Head of caudate nucleus (tissue), 42 donors: Measurements from ENCODE around the gene KCNK5.
A peak's percentile ranks its signal among the peaks of the same experiment; 100 is the strongest.

ENCODE experiments used
- DNase-seq, 42 donors: peaks; one replicate each; pipeline versions ENCODE4 v3.0.0 to v3.0.0-alpha.2; 2020 to 2021; ENCODE audit warnings: mixed read lengths in 7 of 42
- intact Hi-C: fragments of 100-400 bp; cut with DNase I; formaldehyde crosslinking; loops from one replicate; pipeline ENCODE4 v1.15.0; 2022

The KCNK5 gene

DNA sequence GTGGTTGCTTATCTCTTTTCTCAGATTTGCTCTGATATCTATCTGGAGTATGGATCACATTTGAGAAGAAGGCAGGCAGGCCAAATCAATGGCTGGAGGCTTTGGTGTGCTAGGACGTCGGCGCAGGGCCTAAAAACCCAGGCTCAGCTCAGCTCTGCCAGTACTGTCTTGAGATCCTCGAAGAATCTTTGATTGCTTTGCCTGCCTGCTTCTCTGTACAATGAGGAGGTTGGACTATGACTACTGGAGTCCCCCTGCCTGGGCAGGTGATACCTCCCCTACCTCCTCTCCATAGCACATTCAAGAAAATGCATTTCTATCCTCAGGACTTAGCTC is 25.1 kb downstream of the KCNK5 start:
- intact Hi-C loops: no loop called here
- DNase-seq: no peak

DNA sequence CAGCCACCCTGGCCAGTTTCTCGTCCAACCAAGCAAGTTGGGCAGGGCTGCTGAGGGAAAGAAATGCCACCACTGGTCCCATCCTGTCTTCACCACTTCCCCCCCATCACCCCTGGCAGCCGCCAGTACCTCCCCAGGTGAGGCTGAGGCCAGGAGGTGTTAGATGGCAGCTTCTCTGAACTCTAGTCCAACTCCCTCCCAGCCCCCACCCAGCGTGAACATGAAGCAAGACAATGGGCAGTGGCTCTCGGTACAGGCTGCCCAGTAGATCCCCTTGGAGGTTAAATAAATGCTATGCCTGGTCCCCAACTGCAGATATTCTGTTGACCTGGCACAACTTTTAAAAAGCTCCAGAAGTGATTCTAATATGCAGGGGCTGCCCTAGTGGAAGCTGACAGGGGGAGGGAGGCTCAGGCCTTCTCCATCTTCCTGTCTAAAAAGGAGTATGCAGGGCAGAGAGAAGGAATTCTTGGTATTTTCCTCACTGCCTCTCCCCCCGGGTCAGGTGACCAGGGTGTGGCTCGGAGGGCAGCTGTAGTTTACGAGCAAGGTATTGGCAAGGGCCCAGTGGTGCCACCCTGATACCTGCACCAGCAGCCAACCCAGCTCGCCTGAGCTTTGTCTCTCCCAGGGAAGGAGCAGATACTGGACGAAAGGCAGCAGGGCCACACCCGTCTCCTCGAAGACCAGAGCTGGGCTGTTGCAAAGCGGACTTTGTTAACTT is 25.7 kb downstream of the KCNK5 start:
- no peak for DNase-seq
- intact Hi-C loops: no loop called here

DNA sequence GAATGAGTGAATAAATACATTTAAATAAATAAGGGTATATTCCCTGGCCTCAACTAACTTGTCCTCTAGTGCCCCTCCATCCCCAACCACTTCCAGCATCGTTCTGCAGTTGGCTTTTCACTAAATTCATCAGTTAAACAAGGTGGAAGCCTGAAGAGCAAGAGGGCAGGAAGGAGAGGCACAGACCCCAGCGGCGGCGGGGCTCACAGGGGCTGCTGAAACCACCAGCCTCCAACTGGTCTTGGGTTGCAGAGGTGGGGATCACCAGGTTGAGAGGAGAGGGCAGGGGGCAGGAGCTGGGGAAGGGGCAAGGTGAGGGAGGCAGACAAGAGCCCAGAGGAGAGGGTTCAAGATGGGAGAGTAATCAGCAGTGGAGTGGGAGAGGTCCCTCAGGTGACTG is 27.1 kb downstream of the KCNK5 start:
- intact Hi-C loops: no loop called here
- no peak for DNase-seq

DNA sequence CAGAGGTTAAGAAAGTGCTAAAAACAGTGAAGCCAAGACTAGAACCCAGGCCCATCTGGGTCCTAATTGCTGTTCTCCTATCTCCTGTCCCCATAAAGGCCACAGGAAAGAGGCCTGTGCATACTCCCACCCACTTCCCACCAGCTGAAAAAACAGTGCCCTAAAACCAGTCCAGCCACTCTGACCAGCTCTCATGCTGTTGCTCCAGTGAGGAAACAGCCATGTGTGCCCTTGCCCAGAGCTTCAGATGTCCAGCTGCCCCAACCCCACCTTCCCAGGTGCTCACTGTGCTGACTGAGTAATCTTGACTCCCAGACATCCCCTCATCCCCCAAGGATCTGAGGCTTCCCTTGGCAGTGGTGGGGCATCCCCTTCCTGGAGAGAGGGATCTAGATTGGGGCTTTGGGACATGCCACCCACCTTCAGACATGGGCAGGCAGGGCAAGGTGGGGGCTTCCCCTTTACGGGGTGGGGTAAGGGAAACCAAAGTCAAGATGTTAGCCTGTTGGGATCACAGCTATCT is 28.7 kb downstream of the KCNK5 start:
- no peak for DNase-seq
- intact Hi-C loops: no loop called here

DNA sequence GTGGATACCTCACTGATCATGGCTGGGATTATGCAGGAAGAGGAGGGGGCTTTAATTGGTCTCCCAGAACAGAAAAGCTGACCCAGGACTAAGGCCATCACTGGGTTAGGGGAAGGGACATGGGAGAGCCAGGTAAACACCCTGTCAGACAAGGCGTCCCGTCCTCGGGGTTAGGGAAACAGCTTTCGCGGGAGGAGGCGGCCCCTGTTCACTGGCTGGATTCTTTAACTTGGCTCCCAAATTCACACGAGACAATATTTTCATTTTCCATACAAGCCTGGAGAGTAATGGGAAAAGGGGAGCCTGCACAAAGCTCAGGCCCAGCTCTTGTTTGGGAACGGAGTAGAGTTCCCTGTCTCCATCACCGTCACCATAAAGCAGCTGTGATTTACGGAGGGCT is 29.3 kb downstream of the KCNK5 start:
- no peak for DNase-seq

DNA sequence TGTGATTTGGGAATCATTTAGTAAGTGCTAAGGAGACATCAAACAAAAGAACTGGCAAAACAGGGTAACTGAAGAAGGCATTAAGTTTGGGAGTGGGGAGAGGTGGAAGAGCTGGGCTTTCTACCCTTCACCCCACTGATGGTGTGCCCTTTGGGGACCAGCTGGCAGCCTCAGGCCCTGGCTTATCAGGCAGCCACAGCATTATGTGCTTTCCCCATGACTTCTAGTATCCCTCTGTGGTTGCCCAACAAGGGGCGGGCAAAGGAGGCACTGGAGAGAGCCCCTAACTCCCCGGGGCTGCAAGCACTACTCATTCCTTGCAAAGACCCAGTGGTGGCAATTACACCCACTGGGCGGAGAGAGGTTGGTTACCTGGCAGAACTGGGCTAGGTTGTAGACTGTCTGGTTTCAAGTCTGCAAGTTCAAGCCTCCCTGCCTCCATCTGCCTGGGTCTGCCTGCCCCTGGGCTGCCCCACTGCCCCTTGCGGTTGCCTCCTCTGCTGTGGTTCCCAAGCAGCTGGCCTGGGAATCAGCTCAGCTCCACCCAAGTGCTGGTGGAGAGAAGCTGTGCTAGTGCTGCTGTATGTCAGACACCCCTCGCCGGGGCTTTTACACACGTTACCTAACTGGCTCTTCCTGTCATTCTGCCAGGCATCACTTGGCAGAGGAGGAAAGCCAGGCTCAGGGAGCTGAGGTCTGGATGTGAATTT is 29.9 kb downstream of the KCNK5 start:
- intact Hi-C loops: no loop called here

More for the DNA sequence above, 29.3 kb downstream of the KCNK5 start:
- intact Hi-C loops: no loop called here

DNA sequence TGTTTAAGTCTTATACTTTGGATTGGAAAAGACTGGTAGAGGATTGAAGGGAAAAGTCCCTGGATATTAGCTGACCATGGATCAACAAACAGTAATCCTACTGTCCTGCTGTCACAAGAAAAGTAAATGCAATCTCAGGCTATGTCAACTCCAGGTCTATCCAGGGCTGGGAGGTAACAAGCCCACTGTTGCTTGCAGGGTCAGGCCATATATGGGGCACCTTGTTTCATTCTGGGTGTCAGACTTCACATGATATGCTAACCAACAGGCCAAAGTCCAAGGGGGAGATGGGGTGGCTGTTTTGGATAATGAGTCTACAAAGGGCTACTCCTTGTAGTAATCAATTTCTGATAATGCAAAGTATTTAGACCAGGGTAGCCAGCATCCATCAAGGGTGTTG is 30.7 kb downstream of the KCNK5 start:
- intact Hi-C loops: no loop called here
- no peak for DNase-seq

More for the DNA sequence above, 29.9 kb downstream of the KCNK5 start:
- DNase-seq: no peak

DNA sequence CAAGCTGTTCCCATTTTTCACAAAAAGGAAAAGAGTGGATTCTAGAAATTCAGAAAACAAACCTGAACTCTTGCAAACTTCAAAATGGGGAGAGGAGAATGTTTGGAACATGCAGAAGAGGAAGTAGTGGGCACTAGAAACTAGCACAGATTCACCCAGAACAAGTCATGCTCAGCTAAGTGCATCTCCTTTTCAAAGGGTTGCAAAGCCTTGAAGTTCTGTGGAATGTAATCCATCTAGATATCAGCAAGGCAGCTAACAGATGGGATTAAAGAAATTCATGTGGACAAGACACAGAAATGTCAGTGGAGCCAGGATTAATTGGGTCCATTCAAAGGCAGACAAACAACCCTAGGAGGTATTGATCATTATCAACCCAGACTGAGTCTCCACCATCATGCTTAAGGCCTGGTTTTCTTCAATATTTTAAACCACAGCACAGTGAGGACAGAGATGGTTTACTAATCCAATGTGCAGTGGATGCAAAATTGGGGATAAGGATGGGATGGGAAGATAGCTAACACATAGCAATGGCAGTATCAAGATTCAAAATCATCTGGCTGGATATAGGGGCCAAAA is 31.3 kb downstream of the KCNK5 start:
- no peak for DNase-seq
- intact Hi-C loops: no loop called here

DNA sequence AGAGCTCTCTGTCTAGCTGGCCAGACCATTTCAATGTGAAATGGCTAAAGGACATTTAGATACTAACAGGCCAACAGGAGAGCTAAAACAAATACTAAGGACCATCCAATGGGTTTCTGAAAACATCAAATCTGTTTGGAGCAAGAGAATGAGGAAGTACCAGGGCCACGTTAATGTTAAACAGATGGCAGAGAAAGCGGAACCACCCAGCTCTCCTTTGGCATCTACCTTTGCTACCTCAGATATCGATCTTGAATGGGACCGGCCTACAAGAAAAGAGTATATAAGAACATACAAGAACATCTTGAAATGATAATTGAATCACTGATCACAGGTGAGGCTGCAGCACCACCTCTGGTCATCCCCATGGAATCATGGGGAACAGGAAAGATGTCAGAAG is 31.8 kb downstream of the KCNK5 start:
- intact Hi-C loops: no loop called here
- no peak for DNase-seq

DNA sequence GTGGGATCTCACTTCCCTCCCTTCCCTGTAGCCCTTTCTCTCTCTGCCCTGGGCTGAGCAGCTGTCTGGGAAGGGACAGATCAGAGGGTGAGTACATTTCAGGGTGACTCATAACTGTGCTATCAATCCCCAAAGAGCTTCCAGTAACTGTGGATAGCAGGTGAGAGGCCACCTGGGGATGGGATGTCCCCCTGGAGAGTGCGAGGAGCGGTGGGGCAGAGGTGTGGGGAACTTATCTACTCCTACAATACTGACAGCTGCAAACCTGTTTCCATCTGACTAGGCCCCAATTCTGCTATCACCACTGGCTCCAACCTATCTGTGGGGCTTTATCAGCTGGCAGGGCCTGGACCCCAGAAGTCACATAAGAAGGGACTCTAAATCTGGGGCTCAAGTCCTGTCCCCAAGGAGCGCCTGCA is 32.6 kb downstream of the KCNK5 start:
- no peak for DNase-seq
- intact Hi-C loops: no loop called here

DNA sequence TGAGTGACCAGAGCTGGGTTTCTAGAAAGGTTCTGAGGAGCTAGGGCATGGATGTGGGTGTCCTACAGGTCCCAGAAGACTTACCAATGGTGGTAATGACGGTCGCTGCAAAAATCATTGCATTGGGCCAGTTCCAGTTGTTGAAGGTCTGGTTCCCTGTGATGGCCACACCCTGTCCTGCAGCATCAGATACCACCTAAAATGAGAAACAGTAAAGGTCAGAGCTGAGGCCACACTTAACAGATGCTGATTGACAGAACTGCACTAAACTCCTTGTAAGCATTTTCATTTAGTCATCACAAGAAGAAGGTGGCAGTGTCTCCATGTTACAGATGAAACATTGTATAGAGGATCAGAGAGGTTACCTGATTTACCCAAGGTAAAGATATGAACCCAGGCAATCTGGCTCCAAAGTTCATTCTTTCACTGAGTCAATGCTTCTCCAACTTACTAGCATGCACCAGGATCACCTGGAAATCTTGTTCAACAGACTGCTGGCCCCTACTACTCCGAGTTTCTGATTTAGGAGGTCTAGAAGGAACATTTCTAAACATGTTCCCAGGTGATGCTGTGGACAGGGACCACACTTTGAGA is 33.4 kb downstream of the KCNK5 start:
- DNase-seq: no peak
- intact Hi-C loops: no loop called here

DNA sequence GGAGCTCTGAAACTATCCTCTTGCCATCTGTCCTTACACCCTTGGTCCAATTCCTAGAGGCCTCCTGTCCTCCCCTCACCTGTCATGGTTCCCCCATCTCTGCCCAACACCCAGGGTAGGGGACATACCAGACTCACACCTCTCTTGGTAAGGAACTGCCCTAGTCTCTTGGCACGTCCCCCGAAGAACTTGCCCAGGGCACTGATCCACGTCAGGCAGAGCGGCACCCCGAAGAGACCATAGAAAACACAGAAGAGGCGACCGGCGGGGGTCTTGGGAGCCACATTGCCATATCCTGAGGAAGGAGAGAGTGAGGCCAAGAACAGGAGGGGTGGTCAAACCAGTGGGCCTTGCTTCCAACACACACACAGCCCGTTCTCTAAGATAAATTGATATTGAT is 34.8 kb downstream of the KCNK5 start:
- no peak for DNase-seq
- intact Hi-C loops: no loop called here

DNA sequence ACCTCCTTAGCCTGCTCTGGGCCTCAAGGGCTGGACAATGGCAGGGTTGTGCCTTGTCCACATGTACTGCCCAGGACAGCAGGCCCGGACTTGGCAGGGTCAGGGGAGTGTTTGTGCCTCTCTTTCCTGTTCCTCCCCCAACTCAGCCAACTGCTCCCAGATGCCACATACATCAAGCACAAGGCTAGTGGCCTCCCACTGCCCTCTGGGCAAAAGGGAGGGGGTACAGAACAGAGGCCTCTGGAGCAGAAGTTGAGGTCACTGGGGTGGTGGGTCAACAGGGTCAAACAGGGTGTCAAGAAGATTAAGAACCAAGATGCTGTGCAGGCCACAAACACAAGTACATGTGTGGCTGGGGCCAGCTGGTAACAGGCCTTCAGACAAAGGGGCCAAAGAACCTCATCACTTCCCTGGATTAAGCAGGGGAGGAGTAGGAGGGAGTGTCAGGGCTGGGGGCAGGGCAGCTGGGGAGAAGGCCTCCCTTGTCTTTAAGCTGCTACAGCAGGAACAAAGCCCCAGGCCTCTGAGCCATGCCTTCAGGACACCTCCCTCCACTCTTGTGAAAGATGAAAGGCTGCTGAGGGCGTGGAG is 36.0 kb downstream of the KCNK5 start:
- DNase-seq: peak in 11 of 42 donors; percentile 8 to 54 (median 19)
- intact Hi-C loops: no loop called here

DNA sequence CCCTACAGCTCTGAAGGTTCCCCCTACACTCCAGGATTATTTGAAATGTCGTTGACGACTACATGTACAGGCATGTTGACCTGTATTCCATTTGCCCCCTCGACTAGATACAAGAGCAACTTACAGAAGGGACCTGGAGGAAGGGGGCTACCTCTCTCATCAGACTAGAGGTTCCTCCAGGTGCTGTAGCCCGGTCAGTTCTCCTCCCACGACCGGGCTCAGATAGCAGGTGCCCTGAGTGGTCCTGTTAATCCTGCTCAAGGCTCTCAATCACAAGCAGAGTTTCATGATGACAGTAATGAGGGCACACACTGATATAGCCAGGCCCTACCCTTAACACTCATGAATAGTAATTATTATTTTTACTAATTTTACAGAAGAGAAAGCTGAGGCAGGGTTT is 36.5 kb downstream of the KCNK5 start:
- intact Hi-C loops: no loop called here
- DNase-seq: no peak

DNA sequence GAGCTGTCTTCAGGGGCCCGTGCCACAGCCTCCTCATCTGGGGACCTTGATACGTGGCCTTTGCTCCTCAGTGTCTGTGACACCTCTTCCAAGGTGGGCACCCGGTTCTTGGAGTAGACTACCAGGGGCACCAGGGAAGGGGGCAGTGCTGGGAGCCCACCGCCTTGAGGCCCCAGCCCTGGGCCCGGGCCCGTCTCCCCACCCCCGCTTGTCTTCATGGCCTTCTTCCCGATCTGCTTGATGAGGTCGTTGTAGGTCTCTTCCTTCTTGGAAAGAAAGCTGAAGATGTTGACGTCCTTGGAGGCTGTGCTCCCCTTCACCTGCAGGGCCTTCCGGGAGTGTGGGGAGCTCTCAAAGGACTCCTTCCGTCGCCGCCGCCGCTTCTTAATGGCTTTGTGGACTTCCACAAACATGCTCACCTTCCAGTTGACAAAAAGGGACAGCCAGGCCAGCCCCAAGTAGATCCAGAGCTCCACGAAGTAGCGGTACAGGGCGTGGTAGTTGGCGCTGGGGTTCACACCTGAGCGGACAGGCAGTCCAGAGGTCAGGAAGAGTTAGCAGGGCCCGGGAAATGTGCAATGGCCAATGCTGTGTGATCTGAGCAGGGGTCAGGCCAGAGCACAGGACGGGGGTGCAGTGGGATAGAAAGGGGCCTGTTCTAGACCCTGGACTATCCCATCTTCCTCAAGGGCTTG is 37.9 kb downstream of the KCNK5 start:
- DNase-seq: no peak
- intact Hi-C loops: no loop called here

DNA sequence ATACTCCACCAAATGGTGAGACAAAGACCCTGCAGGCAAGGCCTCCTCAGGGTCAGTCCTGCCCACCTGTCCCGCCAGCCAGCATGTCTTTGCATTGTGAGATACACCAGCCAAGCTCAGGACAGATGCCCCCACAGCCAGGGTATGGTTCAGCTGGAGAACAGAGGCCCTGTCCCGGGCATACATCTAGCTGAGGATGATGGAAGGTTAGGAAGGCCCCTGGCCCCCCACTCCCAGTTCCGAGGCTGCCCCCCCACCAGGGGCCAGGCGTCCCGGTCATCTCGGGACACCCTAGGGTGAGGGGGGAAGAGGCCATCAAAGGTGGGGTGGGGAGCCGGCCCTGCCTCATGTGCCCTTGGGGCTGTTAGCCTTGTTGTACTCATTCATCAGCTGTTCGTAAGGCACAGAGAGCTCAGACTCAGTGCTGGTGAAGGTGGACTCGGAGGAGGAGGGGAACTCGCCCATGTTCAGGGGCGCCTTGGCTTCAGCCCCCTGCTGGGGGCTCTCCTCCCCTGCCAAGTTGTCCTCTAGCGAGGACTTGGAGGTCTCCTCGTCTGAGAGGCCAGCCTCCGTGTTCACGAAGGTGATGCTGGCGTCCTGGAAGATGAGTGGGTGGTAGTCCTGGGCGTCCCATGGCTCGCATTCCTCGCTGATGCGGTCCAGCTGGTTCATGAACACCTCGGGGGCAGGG is 38.6 kb downstream of the KCNK5 start:
- intact Hi-C loops: no loop called here
- no peak for DNase-seq

DNA sequence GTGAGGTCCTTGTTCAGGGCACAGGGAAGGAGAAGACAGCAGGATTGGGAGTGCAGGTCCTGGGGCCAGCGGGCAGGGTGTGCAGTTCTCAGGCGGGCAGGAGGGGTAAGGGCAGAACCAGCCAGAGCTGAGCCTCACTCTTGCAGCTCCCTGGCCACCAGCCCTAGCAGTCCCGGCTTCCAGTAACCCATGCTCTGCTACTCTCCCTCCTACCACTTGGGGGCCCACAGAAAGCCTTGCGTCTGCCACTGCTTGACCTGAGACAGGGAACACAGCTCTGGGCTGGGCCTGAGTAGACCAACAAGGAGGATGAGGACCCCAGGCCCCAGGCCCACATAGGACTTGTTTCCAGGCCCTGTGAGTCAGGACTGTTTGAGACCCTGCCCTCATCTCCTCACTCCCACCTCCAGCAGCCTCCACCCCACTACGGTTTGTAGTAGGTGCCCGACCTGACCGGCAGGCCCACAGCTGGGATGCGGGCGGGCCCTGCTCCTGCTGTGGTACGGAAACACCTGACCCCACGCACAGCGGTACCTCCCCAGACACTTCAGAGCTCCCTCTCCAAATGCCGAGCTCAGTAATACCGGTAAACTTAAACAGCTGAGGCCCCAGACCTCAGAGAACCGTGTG is 39.2 kb downstream of the KCNK5 start:
- intact Hi-C loops: no loop called here
- DNase-seq: peak in 39 of 42 donors; percentile 15 to 71 (median 50)

DNA sequence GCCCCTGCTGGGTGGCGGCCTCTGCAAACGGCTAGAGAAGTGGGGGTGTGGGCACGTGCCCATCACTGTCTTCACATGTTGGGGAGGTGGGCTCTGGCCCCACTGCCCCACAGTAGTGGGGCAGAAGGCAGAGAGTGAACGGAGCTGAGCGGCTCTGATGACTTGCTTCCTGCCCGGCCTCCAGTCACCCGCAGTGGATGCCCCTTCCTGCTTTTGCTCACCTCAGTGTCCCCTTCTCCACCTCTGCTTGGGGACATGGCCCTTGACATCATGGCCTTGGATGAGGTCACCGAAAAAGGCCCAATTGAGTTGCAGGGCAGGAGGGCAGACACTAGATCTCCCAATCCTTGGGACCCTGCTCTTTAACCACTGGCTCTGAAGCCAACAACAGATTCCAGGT is 40.1 kb downstream of the KCNK5 start:
- intact Hi-C loops: no loop called here
- no peak for DNase-seq
